ENCODE results near the gene BLVRB.
A peak's percentile ranks its signal among the peaks of the same experiment; 100 is the strongest.
"Not testable (repeated sequence)": the region's sequence is repeated elsewhere in the genome, so short reads cannot be mapped to it uniquely, and the experiment has no call there.

Gene BLVRB

GRCh38 chr19:40465557-40466218 is at the start of gene BLVRB:
BLVRB (minus strand) TSS chr19:40465745; CDS start chr19:40465688, 57 bp downstream.
- DNase-seq (ENCODE audit: low read depth in 2 of 2): peak; percentile 99 to 100

DNA sequence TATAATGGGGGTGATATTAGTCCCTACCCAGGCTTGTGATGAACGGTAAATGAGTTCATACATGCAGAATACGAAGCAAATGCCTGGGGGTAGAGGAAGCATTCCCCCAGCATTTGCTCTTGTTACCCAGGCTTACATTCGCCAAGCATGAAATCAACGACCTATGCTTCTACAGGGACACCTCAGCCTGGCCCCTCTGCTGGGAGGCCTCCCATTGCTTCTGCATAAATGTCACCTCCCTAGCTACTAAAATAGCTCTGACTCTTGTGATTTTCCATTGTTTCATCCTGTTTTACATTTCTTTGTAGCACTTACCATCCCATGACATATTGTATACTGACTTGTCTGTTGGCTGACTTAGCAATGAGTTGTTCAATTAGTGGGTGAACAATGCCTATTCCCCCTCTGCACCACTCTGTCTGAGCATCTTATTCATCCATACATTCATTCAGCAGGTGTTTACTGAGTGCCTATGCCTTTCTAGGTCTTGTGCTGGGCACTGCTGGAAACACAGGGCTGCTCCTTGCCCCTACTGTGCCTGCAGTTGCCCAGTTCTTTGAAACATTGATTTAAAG is 48.3 kb upstream of the BLVRB start:
- no peak for DNase-seq (ENCODE audit: low read depth in 2 of 2)

GRCh38 chr19:40513345-40513678 is 47.8 kb upstream of the BLVRB start:
- no peak for DNase-seq (ENCODE audit: low read depth in 2 of 2)

DNA sequence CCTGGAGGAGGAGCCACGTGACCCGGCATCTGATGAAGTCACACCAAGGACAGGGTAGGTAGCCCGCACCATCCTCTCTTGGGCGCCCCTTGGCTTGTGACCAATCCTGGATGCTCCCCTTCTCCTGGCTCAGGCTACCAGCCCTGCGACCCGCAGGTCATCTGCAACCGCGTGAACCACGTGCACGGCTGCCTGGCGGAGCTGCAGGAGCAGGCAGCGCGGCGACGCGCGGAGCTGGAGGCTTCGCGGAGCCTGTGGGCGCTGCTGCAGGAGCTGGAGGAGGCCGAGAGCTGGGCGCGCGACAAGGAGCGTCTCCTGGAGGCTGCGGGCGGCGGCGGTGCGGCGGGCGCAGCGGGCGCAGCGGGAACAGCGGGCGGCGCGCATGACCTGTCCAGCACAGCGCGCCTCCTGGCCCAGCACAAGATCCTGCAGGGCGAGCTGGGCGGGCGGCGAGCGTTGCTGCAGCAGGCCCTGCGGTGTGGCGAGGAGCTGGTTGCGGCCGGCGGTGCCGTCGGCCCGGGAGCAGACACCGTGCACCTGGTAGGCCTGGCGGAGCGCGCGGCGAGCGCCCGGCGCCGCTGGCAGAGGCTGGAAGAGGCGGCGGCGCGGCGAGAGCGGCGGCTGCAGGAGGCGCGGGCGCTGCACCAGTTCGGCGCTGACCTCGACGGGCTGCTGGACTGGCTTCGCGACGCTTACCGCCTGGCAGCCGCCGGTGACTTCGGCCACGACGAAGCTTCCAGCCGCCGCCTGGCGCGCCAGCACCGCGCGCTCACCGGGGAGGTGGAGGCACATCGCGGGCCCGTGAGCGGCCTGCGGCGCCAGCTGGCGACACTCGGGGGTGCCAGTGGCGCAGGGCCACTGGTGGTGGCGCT is 47.2 kb upstream of the BLVRB start:
- DNase-seq (ENCODE audit: low read depth in 2 of 2): no peak

- DNase-seq (ENCODE audit: low read depth in 2 of 2): no peak
Measured at GRCh38 chr19:40512110-40512472, 46.5 kb upstream of the BLVRB start.

GRCh38 chr19:40511487-40511886 is 45.9 kb upstream of the BLVRB start:
- DNase-seq (ENCODE audit: low read depth in 2 of 2): no peak

DNA sequence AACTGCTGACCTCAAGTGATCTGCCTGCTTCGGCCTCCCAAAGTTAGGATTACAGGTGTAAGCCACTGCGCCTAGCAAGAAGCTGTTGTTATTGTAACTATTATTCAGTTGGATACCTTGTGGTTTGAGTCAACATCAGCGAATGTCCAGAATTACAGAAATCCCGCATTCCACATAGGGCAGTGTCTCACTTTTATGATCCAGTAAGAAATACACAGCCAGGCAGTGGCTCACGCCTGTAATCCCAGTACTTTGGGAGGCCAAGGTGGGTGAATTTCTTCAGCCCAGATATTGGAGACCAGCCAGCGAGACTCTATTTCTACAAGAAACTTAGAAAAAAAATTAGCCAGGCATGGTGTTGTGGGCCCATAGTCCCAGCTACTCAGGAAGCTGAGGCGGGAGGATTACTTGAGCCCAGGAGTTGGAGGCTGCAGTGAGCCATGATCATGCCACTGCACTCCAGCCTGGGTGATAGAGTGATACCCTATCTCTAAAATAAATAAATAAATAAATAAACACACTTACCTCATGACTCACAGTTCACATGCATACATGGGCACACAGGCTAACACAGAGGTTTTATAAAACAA is 45.1 kb upstream of the BLVRB start:
- no peak for DNase-seq (ENCODE audit: low read depth in 2 of 2)

DNA sequence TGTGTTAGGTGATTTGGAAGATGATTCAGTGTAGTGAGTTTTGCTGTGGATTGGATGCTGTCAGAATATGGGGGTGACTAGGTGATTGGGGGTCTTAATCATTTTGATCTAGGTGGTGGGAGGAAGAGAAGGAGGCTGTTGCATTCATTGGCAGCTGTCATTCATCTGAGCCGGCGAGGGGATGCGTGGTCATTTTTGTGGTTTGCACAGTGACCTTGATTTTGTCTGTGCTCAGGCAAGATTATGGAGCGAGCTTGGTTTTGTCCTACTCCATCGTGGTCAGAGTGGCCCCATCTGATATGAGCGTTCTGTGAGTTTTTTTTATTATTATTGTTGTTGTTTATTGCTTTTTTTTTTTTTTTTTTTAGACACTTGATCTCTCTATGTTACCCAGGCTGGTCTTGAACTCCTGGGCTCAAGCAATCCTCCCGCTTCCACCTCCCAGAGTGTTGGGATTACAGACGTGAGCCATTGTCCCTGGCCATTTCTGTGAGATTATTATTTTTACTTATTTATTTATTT is 43.3 kb upstream of the BLVRB start:
- DNase-seq (ENCODE audit: low read depth in 2 of 2): no peak

DNA sequence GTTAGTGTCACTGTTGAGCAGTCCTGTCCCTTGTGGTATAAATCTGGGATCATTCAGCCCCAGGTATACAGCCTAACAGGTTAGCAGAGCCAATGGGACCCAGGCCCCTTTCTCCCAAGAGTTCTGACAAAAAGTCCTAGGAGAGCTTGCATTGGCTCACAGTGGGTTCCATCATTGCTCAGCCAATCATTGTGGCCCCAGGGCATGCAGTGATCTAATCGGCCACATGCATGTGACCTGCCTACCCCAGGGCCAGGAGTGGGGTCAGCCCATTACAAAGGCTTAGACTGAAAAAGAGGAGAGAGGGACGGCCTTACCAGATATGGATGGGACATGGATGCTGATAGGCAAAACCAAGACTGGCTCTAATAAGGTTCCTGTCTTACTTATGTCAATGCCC is 42.3 kb upstream of the BLVRB start:
- no peak for DNase-seq (ENCODE audit: low read depth in 2 of 2)

DNA sequence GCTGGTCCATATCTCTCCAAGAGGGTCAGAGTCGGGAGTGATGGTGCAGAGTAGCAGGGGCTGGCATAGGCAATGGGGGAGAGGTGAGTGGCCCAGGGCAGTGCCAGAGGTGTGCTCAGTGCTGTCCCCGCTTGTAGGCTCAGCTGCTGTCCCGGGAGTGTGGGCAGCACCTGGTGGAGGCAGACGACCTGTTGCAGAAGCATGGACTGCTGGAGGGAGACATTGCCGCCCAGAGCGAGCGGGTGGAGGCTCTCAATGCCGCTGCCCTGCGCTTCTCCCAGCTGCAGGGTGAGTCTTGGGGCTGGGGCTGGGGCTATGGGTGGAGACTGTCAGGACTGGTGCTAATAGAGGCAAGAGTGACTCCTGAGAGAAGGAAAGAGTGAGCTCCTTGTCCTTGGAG is 40.6 kb upstream of the BLVRB start:
- no peak for DNase-seq (ENCODE audit: low read depth in 2 of 2)

GRCh38 chr19:40503320-40503695 is 37.8 kb upstream of the BLVRB start:
- no peak for DNase-seq (ENCODE audit: low read depth in 2 of 2)

- no peak for DNase-seq (ENCODE audit: low read depth in 2 of 2)
Measured at GRCh38 chr19:40502647-40503319, 37.2 kb upstream of the BLVRB start.

- DNase-seq (ENCODE audit: low read depth in 2 of 2): no peak
Measured at GRCh38 chr19:40502081-40502480, 36.5 kb upstream of the BLVRB start.

- DNase-seq (ENCODE audit: low read depth in 2 of 2): no peak
Measured at GRCh38 chr19:40501599-40501998, 36.1 kb upstream of the BLVRB start.

GRCh38 chr19:40500678-40501530 is 35.4 kb upstream of the BLVRB start:
- not testable (repeated sequence) for DNase-seq (ENCODE audit: low read depth in 2 of 2)

GRCh38 chr19:40499320-40499719 is 33.8 kb upstream of the BLVRB start:
- no peak for DNase-seq (ENCODE audit: low read depth in 2 of 2)

GRCh38 chr19:40497214-40497613 is 31.7 kb upstream of the BLVRB start:
- DNase-seq (ENCODE audit: low read depth in 2 of 2): no peak

DNA sequence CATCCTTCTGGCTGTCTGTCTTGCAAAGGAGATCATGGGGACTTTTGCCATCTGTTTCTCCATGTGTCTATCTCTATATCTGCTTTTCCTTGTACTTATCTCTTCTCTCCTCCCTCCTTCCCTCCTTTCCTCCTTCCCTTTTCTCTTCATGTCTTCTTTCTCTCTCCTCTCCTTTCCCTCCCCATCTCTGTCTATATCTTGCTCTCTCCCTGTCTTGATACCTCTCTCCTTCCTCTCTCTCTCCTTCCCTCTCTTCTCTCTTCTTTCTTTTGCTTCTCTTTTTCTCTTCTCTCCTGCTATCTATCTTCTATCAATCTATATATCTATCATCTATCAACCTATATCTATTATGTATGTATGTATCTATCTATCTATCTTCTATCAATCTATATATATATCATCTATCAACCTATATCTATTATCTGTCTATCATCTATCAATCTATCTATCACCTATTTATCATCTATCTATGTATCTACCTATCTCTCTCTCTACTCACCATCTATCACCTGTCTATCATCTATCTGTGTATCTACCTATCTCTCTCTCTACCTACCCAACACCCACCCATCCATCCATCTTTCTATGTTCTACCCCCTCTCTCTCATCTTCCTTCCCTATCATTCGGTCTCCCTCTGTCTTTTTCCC is 28.8 kb upstream of the BLVRB start:
- DNase-seq (ENCODE audit: low read depth in 2 of 2): no peak

DNA sequence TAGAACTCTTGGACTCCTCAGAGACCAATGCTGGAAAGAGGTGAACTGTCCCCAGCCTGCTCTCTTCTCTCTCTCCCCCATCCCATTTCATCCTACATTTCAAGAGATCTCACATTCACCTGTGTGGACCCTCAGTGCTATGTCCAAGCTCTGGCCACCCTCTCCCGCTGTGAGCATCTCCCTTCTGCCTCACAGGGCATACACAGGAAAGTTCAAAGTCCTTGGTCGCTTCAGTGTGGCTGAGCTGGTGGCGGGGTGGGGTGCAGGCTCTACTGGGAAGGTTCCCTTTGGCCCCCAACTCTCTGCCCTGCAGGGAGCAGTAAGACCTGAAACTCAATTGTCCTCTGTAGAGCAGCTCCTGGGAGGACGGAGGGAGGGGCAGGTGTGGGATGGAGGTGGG is 28.2 kb upstream of the BLVRB start:
- DNase-seq (ENCODE audit: low read depth in 2 of 2): no peak

DNA sequence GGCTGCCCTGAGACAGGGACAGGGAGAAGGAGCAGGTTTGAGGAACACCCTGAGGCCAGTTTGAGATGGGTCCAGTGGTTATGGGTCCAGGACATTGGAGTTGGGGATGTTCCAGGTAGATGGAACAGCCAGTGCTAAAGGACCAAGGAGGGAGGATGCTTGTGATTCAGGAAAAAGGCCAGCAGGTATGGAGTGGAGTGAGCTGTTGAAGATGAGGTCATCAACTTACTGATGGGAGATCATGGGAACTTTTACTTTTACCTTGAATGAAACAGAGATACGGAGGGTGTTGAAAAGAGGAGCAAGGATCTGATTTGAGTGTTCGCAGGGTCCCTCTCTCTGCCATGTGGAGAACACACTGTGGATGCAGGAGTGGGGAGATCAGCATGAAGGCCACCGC is 26.7 kb upstream of the BLVRB start:
- DNase-seq (ENCODE audit: low read depth in 2 of 2): no peak

GRCh38 chr19:40489882-40490230 is 24.3 kb upstream of the BLVRB start:
- no peak for DNase-seq (ENCODE audit: low read depth in 2 of 2)
